Measurements from ENCODE around the gene IQSEC3. TPM values are rescaled to one million over a fixed set of nuclear protein-coding genes. Genes with fewer than 3 reads are reported as not detected.

Gene IQSEC3
- total RNA-seq, 1 donor, result 0.21 TPM

GRCh38 chr12:226401-226800, 159.8 kb downstream of the IQSEC3 start:
- H3K27me3 ChIP-seq (ENCODE audit: insufficient read depth, low read length), result no peaks in the 10 kb centered on the region
- H3K4me1 ChIP-seq (ENCODE audit: insufficient read depth, low read length), result no peaks in the 10 kb centered on the region
- no peak overlapping the region for H3K4me3 ChIP-seq (ENCODE audit: low read length)
- no peaks in the 10 kb centered on the region for H3K9me3 ChIP-seq (ENCODE audit: low read depth, low read length)

DNA sequence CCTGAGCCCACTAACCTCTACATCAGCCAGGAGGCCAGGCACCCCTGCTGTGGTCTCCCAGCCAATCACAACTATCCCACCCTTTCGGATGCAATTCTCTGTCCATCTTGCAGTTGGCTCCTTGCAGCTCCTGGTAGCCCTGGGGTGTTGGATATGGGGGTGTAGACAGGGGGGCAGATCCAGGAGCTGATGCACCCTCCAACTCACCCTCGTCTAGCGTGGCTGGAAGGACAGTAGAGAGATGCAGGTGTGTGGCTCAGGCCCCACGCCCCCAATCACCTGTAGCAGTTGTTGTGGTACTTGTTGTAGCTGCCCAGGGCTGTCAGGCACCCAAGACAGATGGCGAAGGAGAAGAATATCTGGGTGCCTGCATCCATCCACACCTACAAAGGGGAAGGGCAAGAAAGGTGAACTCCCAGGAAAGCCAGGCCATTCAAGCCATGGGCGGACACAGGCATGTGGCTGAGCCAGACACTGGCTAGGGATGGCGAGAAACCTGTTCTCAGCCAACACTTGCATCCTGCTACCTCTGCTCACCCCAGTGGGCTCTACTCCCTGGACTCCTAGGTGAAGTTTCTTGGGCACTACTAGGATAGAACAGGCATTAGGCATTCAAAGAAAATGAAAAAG, 160.8 kb downstream of the IQSEC3 start:
- Histone ChIP-seq H3K9me3 (ENCODE audit: low read depth, low read length) (no peaks in the 10 kb centered on the region), H3K4me3 (ENCODE audit: low read length) (no peak overlapping the region), H3K4me1 (ENCODE audit: insufficient read depth, low read length) (no peaks in the 10 kb centered on the region), H3K27me3 (ENCODE audit: insufficient read depth, low read length) (no peaks in the 10 kb centered on the region)

Other genes starting within 250 kb of the IQSEC3 start
- 0.73 TPM for gene SLC6A12, start 147.4 kb downstream of the IQSEC3 start, total RNA-seq
- gene SLC6A13, start 196.1 kb downstream of the IQSEC3 start, total RNA-seq, result not detected

All from mononuclear cell (primary cell).